HEK293 (cell line): ENCODE measurements around the gene BNIPL.
A peak's percentile ranks its signal among the peaks of the same experiment; 100 is the strongest.

Experiments used
- CTCF ChIA-PET: fragments of 350-600 bp; formaldehyde crosslinking; extraction: SDS; loops from one replicate; lab custom pipeline; 2021; ENCODE audit warnings: antibody characterized with exemption; lab: Yijun Ruan, JAX
- POLR2A ChIA-PET: fragments of 300-600 bp; formaldehyde crosslinking; extraction: SDS; loops from one replicate; lab custom pipeline; 2020; ENCODE audit warnings: antibody characterized with exemption, inconsistent platforms; lab: Yijun Ruan, JAX
- H3K27ac ChIP-seq: fragments of 200-500 bp; sonication (Bioruptor generic); 2 replicates; pipeline ENCODE4 v1.5.1; 2014; ENCODE audit warnings: low read depth, low read length, control low read depth, inconsistent platforms; ENCODE audit errors: extremely low read depth
- H3K36me3 ChIP-seq, 2 experiments: fragments of 200-500 bp in 1 of 2; sonication (Bioruptor generic) in 1 of 2; 1 replicate in 1 of 2; 2 replicates in 1 of 2; pipeline ENCODE4 v1.5.1; 2014 to 2017; ENCODE audit warnings: inconsistent platforms in 2 of 2, low read length in 2 of 2; ENCODE audit not compliant: control insufficient read depth in 2 of 2, insufficient read depth in 1 of 2
- H3K4me1 ChIP-seq: fragments of 200-500 bp; sonication (Bioruptor generic); 2 replicates; pipeline ENCODE4 v1.5.1; 2014; ENCODE audit warnings: mild to moderate bottlenecking, low read length, inconsistent platforms; ENCODE audit not compliant: control insufficient read depth, insufficient read depth
- H3K4me3 ChIP-seq: 2 replicates; pipeline ENCODE4 v1.5.1; 2011; ENCODE audit warnings: low read depth, mild to moderate bottlenecking, control low read depth, low read length, moderate library complexity
- H3K9me3 ChIP-seq: fragments of 200-500 bp; sonication (Bioruptor generic); 2 replicates; pipeline ENCODE4 v1.5.1; 2014; ENCODE audit warnings: low read depth, low read length, inconsistent platforms; ENCODE audit not compliant: control insufficient read depth, insufficient read depth
- CTCF ChIP-seq: fragments of 450-650 bp; formaldehyde crosslinking; IDR thresholded peaks from 2 replicates; pipeline ENCODE4 v1.5.1; 2016; ENCODE audit warnings: missing biosample characterization, missing genetic modification characterization
- ELK4 ChIP-seq: IDR thresholded peaks from 2 replicates; pipeline ENCODE4 v1.6.1; 2011; ENCODE audit warnings: mild to moderate bottlenecking, low read depth, low read length, borderline replicate concordance
- MEIS1 ChIP-seq: sonication (generic); formaldehyde crosslinking; IDR thresholded peaks from 2 replicates; pipeline ENCODE4 v1.8.1; 2022; ENCODE audit warnings: missing genetic modification reagents, mild to moderate bottlenecking, borderline replicate concordance
- OVOL3 ChIP-seq: fragments of 450-650 bp; formaldehyde crosslinking; IDR thresholded peaks from 2 replicates; pipeline ENCODE4 v1.5.1; 2016; ENCODE audit warnings: missing biosample characterization, missing genetic modification characterization
- PRDM1 ChIP-seq: fragments of 450-650 bp; formaldehyde crosslinking; IDR thresholded peaks from 2 replicates; pipeline ENCODE4; 2016; ENCODE audit warnings: missing biosample characterization, missing genetic modification characterization
- RBAK ChIP-seq: fragments of 450-650 bp; formaldehyde crosslinking; IDR thresholded peaks from 2 replicates; pipeline ENCODE4 v1.5.1; 2016; ENCODE audit warnings: missing biosample characterization, missing genetic modification characterization
- TRIM28 ChIP-seq: IDR thresholded peaks from 2 replicates; pipeline ENCODE4 v1.6.1; 2011; ENCODE audit warnings: low read length, control low read depth, borderline replicate concordance
- ZBTB17 ChIP-seq: fragments of 450-650 bp; formaldehyde crosslinking; IDR thresholded peaks from 2 replicates; pipeline ENCODE4 v1.5.1; 2016; ENCODE audit warnings: missing biosample characterization, missing genetic modification characterization
- ZBTB49 ChIP-seq: fragments of 450-650 bp; formaldehyde crosslinking; IDR thresholded peaks from 2 replicates; pipeline ENCODE4 v1.5.1; 2016; ENCODE audit warnings: missing biosample characterization, missing genetic modification characterization, low read depth
- ZEB2 ChIP-seq: fragments of 450-650 bp; formaldehyde crosslinking; IDR thresholded peaks from 2 replicates; pipeline ENCODE4 v1.5.1; 2016; ENCODE audit warnings: missing biosample characterization, missing genetic modification characterization
- ZIC2 ChIP-seq: fragments of 450-650 bp; formaldehyde crosslinking; IDR thresholded peaks from 2 replicates; pipeline ENCODE4 v1.5.1; 2016; ENCODE audit warnings: missing biosample characterization, missing genetic modification characterization
- ZNF202 ChIP-seq: fragments of 450-650 bp; formaldehyde crosslinking; IDR thresholded peaks from 2 replicates; pipeline ENCODE4 v1.5.1; 2016; ENCODE audit warnings: missing biosample characterization, missing genetic modification characterization, borderline replicate concordance
- ZNF324 ChIP-seq: fragments of 450-650 bp; formaldehyde crosslinking; IDR thresholded peaks from 2 replicates; pipeline ENCODE4 v1.5.1; 2016; ENCODE audit warnings: missing biosample characterization, missing genetic modification characterization
- ZNF335 ChIP-seq: fragments of 450-650 bp; formaldehyde crosslinking; conservative IDR thresholded peaks from 2 replicates; pipeline ENCODE4 v1.5.1; 2016; ENCODE audit warnings: missing biosample characterization, missing genetic modification characterization
- ZNF48 ChIP-seq: fragments of 450-650 bp; formaldehyde crosslinking; IDR thresholded peaks from 2 replicates; pipeline ENCODE4 v1.5.1; 2016; ENCODE audit warnings: missing biosample characterization, missing genetic modification characterization
- ZNF555 ChIP-seq: fragments of 450-650 bp; formaldehyde crosslinking; conservative IDR thresholded peaks from 2 replicates; pipeline ENCODE4 v1.5.1; 2017; ENCODE audit warnings: missing biosample characterization, mild to moderate bottlenecking, missing genetic modification characterization, inconsistent platforms
- ZNF596 ChIP-seq: fragments of 450-650 bp; IDR thresholded peaks from 2 replicates; pipeline ENCODE4 v1.5.0; 2018; ENCODE audit warnings: missing biosample characterization, mild to moderate bottlenecking, missing genetic modification characterization, moderate library complexity
- ZNF629 ChIP-seq: fragments of 450-650 bp; formaldehyde crosslinking; IDR thresholded peaks from 2 replicates; pipeline ENCODE4 v1.5.1; 2017; ENCODE audit warnings: missing biosample characterization, missing genetic modification characterization
- ZNF664 ChIP-seq: fragments of 450-650 bp; formaldehyde crosslinking; IDR thresholded peaks from 2 replicates; pipeline ENCODE4 v1.5.1; 2016; ENCODE audit warnings: missing biosample characterization, missing genetic modification characterization
- ZNF776 ChIP-seq: fragments of 450-650 bp; formaldehyde crosslinking; IDR thresholded peaks from 2 replicates; pipeline ENCODE4 v1.5.0; 2017; ENCODE audit warnings: missing biosample characterization, missing genetic modification characterization, borderline replicate concordance
- ZNF791 ChIP-seq: fragments of 450-650 bp; formaldehyde crosslinking; IDR thresholded peaks from 2 replicates; pipeline ENCODE4 v1.5.1; 2016; ENCODE audit warnings: missing biosample characterization, missing genetic modification characterization
- ZNF837 ChIP-seq: fragments of 450-650 bp; formaldehyde crosslinking; IDR thresholded peaks from 2 replicates; pipeline ENCODE4 v1.5.1; 2016; ENCODE audit warnings: missing biosample characterization, missing genetic modification characterization
- TF ChIP-seq, protein P1 (sequence below): fragments of 450-650 bp; IDR thresholded peaks from 2 replicates; pipeline ENCODE4 v1.5.1; 2018; ENCODE audit warnings: missing biosample characterization, mild to moderate bottlenecking, missing genetic modification characterization
- TF ChIP-seq, protein P2 (sequence below): fragments of 450-650 bp; IDR thresholded peaks from 2 replicates; pipeline ENCODE4 v1.5.1; 2018; ENCODE audit warnings: missing biosample characterization, missing genetic modification characterization
- TF ChIP-seq, protein P3 (sequence below): fragments of 450-650 bp; formaldehyde crosslinking; IDR thresholded peaks from 2 replicates; pipeline ENCODE4 v1.5.1; 2016; ENCODE audit warnings: missing biosample characterization, missing genetic modification characterization
- TF ChIP-seq, protein P4 (sequence below): fragments of 450-650 bp; formaldehyde crosslinking; IDR thresholded peaks from 2 replicates; pipeline ENCODE4 v1.5.1; 2017; ENCODE audit warnings: missing biosample characterization, missing genetic modification characterization

Gene BNIPL

DNA sequence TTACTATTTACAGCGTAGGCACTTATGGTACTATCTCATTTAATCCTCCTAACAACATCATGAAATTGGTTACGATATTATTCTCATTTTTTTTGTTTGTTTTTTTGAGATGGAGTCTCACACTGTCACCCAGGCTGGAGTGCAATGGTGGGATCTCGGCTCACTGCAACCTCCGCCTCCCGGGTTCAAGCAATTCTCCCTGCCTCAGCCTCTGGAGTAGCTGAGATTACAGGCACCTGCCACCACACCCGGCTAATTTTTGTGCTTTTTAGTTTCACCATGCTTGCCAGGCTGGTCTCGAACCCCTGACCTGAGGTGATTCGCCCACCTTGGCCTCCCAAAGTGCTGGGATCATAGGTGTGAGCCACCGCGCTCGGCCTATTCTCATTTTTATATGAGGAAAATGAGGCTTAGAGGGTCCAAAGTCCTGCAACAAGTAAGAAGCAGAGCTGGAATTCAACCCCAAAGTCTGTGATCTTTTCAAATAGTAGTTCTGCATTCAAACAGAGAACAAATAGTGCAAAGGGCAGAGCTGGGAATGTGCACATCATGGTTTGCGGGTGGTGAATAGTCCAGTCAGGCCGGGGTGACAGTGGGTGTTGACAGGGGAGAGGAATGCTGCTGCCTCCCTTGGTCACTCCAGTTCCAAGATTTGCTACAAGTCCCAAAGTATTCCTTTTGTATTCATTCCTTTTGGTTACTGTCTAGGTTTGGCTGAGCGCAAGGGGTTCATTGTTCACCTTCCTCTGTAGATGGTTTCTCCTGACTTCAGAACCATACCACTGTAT is 23.5 kb upstream of the BNIPL start (continued):
- no peak for TF ChIP-seq ZIC2 (tag by site-specific recombination)
- peak; percentile 97 for TF ChIP-seq ZNF664
- TF ChIP-seq, protein P1, sequence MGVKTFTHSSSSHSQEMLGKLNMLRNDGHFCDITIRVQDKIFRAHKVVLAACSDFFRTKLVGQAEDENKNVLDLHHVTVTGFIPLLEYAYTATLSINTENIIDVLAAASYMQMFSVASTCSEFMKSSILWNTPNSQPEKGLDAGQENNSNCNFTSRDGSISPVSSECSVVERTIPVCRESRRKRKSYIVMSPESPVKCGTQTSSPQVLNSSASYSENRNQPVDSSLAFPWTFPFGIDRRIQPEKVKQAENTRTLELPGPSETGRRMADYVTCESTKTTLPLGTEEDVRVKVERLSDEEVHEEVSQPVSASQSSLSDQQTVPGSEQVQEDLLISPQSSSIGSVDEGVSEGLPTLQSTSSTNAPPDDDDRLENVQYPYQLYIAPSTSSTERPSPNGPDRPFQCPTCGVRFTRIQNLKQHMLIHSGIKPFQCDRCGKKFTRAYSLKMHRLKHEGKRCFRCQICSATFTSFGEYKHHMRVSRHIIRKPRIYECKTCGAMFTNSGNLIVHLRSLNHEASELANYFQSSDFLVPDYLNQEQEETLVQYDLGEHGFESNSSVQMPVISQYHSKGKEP (tag by site-specific recombination), result no peak
- no peak for TF ChIP-seq MEIS1 (CRISPR knock-in tag)

GRCh38 chr1:151013518-151013917 is 22.9 kb upstream of the BNIPL start:
- Histone ChIP-seq H3K4me1 (no peaks in the 10 kb centered on the region), H3K4me3 (no peak overlapping the region), H3K36me3 (peaks cover 2 to 16% of the 10 kb centered on the region in 2 experiments; a peak in 2 of 3 replicates), H3K27ac (no peak overlapping the region), H3K9me3 (no peaks in the 10 kb centered on the region)
- CTCF ChIA-PET, result interaction anchor here (0.6 kb wide), 1 partner anchor 42 kb away, joined by 4 read pairs; no protein-coding TSS in a partner anchor
- POLR2A ChIA-PET, result no interaction called here
- TF ChIP-seq ZNF596 (tag by site-specific recombination) (0 out of 2 replicates have a peak, but pooled peaks have one; percentile 26), CTCF (tag by site-specific recombination) (peak; percentile 24; the same call in 1 of the 2 replicates), ZNF555 (tag by site-specific recombination) (no peak), PRDM1 (tag by site-specific recombination) (peak; percentile 45; the same call in 1 of the 2 replicates), ZNF202 (tag by site-specific recombination) (no peak), ZNF629 (tag by site-specific recombination) (no peak), RBAK (tag by site-specific recombination) (no peak), ZEB2 (tag by site-specific recombination) (no peak), ZNF335 (tag by site-specific recombination) (no peak), ZBTB17 (tag by site-specific recombination) (no peak), ELK4 (no peak), ZNF324 (no peak), OVOL3 (tag by site-specific recombination) (no peak), TRIM28 (peak; percentile 74; the same call in 1 of the 2 replicates), ZNF791 (tag by site-specific recombination) (no peak), ZNF776 (tag by site-specific recombination) (no peak), ZBTB49 (tag by site-specific recombination) (no peak), ZNF837 (tag by site-specific recombination) (no peak), ZNF48 (tag by site-specific recombination) (no peak)
- TF ChIP-seq, protein P2, sequence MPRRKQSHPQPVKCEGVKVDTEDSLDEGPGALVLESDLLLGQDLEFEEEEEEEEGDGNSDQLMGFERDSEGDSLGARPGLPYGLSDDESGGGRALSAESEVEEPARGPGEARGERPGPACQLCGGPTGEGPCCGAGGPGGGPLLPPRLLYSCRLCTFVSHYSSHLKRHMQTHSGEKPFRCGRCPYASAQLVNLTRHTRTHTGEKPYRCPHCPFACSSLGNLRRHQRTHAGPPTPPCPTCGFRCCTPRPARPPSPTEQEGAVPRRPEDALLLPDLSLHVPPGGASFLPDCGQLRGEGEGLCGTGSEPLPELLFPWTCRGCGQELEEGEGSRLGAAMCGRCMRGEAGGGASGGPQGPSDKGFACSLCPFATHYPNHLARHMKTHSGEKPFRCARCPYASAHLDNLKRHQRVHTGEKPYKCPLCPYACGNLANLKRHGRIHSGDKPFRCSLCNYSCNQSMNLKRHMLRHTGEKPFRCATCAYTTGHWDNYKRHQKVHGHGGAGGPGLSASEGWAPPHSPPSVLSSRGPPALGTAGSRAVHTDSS, result no peak
- TF ChIP-seq, protein P3, sequence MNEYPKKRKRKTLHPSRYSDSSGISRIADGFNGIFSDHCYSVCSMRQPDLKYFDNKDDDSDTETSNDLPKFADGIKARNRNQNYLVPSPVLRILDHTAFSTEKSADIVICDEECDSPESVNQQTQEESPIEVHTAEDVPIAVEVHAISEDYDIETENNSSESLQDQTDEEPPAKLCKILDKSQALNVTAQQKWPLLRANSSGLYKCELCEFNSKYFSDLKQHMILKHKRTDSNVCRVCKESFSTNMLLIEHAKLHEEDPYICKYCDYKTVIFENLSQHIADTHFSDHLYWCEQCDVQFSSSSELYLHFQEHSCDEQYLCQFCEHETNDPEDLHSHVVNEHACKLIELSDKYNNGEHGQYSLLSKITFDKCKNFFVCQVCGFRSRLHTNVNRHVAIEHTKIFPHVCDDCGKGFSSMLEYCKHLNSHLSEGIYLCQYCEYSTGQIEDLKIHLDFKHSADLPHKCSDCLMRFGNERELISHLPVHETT (tag by site-specific recombination), result no peak
- TF ChIP-seq, protein P4, sequence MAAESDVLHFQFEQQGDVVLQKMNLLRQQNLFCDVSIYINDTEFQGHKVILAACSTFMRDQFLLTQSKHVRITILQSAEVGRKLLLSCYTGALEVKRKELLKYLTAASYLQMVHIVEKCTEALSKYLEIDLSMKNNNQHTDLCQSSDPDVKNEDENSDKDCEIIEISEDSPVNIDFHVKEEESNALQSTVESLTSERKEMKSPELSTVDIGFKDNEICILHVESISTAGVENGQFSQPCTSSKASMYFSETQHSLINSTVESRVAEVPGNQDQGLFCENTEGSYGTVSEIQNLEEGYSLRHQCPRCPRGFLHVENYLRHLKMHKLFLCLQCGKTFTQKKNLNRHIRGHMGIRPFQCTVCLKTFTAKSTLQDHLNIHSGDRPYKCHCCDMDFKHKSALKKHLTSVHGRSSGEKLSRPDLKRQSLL, result no peak
